Ovary (tissue), 9 donors: ENCODE results near the gene CPVL. TPM values are rescaled to one million over a fixed set of nuclear protein-coding genes. Genes with fewer than 3 reads are reported as not detected.

Experiments used
- DNase-seq, 5 donors: peaks; one replicate each; pipeline ENCODE4 v3.0.0-alpha.2; 2019 to 2020
- H3K27ac ChIP-seq, 2 donors: fragments of 200-600 bp; one replicate each; pipeline versions ENCODE4 v1.5.1 to v1.8.0; 2019 to 2022
- H3K27me3 ChIP-seq: fragments of 200-600 bp; one replicate; pipeline ENCODE4 v1.8.0; 2022
- H3K36me3 ChIP-seq: fragments of 200-600 bp; sonication (generic); one replicate; pipeline ENCODE4 v1.5.1; 2019
- H3K4me1 ChIP-seq: one replicate; pipeline ENCODE4 v1.8.1; 2013; ENCODE audit warnings: mild to moderate bottlenecking, moderate library complexity; ENCODE audit not compliant: insufficient read depth
- H3K4me3 ChIP-seq: fragments of 200-600 bp; sonication (generic); one replicate; pipeline ENCODE4 v1.5.1; 2017
- H3K9me3 ChIP-seq, 2 donors: fragments of 200-600 bp in 1 of 2; sonication (generic) in 1 of 2; one replicate each; pipeline versions ENCODE4 v1.5.1 to v1.8.1; 2013 to 2019; ENCODE audit warnings: mild to moderate bottlenecking in 1 of 2, moderate library complexity in 1 of 2
- EP300 ChIP-seq: sonication (generic); formaldehyde crosslinking; IDR thresholded peaks from one replicate; pipeline ENCODE4 v1.6.1; 2017; ENCODE audit warnings: antibody characterized with exemption
- POLR2A ChIP-seq: fragments of 450-650 bp; IDR thresholded peaks from one replicate; pipeline ENCODE4 v1.6.1; 2017; ENCODE audit warnings: antibody characterized with exemption, mild to moderate bottlenecking, moderate library complexity
- WGBS, 3 donors: extraction: QIAGEN DNeasy Blood & Tissue Kit in 1 of 3; methylation state at CpG; one replicate each; pipeline versions ENCODE4 v1.1.5 to v1.1.7; 2013 to 2017; 5-methylcytosine and 5-hydroxymethylcytosine counted together
- intact Hi-C, 4 donors: fragments of 100-400 bp; cut with DNase I; formaldehyde crosslinking; loops; one replicate each; pipeline versions ENCODE4 v1.11.0 to v1.15.1; 2022 to 2023
- polyA plus RNA-seq, 2 donors: library from polyadenylated mRNA; stranded (reverse); fragments of 200-250 nt in 1 of 2; fragments of 350-450 nt in 1 of 2; fragmentation: Illumina TruSeq in 1 of 2; extraction: RNeasy Lipid Tissue Mini Kit (QIAGEN cat#74804) in 1 of 2; gene quantifications; one replicate each; pipeline ENCODE4 v1.2.3, GENCODE V29; 2013 to 2014
- total RNA-seq, 7 donors: library from RNA; depleted of rRNA in 2 of 7; stranded (reverse); fragments of >200 nt in 2 of 7; fragmentation: NEBNext Ultra II Directional in 3 of 7; extraction: Animal tissue kit (Norgen Biotek cat#: 25700) in 3 of 7; gene quantifications; one replicate each; pipeline versions ENCODE4 v1.1.0 to v1.2.4, GENCODE V29; 2016 to 2023
- TF ChIP-seq, protein P1 (sequence below), 3 donors: fragments of 450-650 bp in 2 of 3; fragments of 200-600 bp in 1 of 3; IDR thresholded peaks; one replicate each; pipeline versions ENCODE4 v1.5.1 to v1.8.0; 2016 to 2022; ENCODE audit warnings: antibody characterized with exemption in 3 of 3, mild to moderate bottlenecking in 1 of 3
- donor health status: DM: no; HTN: no; CAD: no; lungs with moderate emphysema.
- donor health status: DM: no; HTN: no; CAD: no.
- donor health status: Bipolar disorder and iron deficiency.
- donor health status: DM: yes; HTN: yes; CAD: no.
- donor health status: DM: no; HTN: no; CAD: no.
- donor health status: DM: yes; HTN: yes; CAD: no.

The CPVL gene
- total and polyA plus RNA-seq, 9 donors, result 10.6 to 88.9 (median 20.9) TPM

DNA sequence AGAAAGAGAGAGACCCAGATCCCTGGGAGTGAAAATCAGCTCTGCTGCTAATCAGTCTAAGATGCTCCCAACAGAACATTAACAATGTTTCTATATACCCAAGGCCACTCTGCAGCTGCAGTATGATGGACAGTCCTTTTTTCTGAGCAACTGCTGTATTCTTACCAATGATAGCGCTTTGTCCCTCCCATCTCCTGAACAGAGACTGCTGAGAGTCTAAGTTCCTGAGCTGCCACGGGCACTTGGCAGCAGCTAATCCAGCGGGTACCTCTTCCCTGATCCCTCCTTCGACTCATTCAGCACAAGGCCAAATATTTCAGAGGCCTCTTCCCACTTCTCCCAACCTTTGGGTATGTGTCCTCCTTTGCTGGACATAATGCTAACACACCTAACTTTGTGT lies 7.7 kb downstream of the CPVL start:
- Histone ChIP-seq H3K27ac (no peak overlapping the region), H3K4me3 (no peak overlapping the region), H3K9me3 (peaks cover 0 to 6% of the 10 kb centered on the region in 2 donors), H3K27me3 (no peaks in the 10 kb centered on the region), H3K4me1 (no peaks in the 10 kb centered on the region), H3K36me3 (no peaks in the 10 kb centered on the region)
- intact Hi-C loops, result no loop called here
- TF ChIP-seq, protein P1, sequence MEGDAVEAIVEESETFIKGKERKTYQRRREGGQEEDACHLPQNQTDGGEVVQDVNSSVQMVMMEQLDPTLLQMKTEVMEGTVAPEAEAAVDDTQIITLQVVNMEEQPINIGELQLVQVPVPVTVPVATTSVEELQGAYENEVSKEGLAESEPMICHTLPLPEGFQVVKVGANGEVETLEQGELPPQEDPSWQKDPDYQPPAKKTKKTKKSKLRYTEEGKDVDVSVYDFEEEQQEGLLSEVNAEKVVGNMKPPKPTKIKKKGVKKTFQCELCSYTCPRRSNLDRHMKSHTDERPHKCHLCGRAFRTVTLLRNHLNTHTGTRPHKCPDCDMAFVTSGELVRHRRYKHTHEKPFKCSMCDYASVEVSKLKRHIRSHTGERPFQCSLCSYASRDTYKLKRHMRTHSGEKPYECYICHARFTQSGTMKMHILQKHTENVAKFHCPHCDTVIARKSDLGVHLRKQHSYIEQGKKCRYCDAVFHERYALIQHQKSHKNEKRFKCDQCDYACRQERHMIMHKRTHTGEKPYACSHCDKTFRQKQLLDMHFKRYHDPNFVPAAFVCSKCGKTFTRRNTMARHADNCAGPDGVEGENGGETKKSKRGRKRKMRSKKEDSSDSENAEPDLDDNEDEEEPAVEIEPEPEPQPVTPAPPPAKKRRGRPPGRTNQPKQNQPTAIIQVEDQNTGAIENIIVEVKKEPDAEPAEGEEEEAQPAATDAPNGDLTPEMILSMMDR (IDR thresholded peaks at IDR 0.05), result no peak
- TF ChIP-seq EP300, result no peak
- no peak for TF ChIP-seq POLR2A
- WGBS, 3 donors, result 56 to 60% (median 59%) methylated on average over 4 of the region's 4 CpGs
- no peak for DNase-seq

DNA sequence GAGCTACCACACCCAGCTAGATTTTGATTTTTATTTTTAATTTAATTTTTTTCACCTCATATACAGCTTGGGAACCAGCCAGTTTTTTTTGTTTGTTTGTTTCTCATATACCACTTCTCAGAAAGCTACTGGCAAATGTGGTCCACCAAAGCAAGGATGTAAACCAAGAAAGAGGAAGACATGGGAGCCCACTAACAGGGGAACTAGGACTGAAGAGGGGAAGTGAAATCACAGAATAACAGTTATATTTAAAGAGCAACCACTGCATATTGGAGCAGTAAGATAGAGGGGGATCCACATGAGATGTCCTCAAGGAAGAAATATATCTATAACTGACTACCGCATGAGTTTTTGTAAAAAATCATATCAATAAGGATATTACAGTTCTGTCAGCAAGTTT lies 10.5 kb downstream of the CPVL start:
- Histone ChIP-seq H3K4me1 (no peaks in the 10 kb centered on the region), H3K9me3 (peaks cover 0 to 6% of the 10 kb centered on the region in 2 donors), H3K27ac (no peak overlapping the region), H3K4me3 (no peak overlapping the region), H3K27me3 (no peaks in the 10 kb centered on the region), H3K36me3 (no peaks in the 10 kb centered on the region)
- TF ChIP-seq, protein P1 (IDR thresholded peaks at IDR 0.05), result no peak
- TF ChIP-seq EP300 (no peak), POLR2A (no peak)
- intact Hi-C loops, result no loop called here
- 90 to 100% (median 91%) methylated on average over 1 of the region's 1 CpG for WGBS, 3 donors
- DNase-seq, result no peak

DNA sequence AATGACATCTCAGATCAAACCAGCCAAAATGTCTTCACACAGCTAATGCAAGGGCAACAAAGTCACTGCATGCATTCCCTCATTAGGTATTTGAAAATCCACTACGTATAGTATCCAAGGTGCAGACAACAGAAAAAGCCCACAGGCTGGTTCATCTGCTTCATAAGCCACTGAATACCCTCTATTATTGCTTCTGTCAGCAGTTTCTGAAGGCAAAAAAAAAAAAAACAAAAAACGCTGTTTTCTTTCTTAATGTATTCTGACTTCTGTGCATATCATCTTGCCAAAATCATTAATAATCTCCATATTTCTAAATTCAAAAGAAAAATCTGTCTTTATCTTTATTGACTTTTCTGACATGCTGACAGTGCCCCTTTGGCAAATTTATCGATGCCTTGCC lies 13.4 kb downstream of the CPVL start:
- H3K27me3 ChIP-seq, result no peaks in the 10 kb centered on the region
- H3K9me3 ChIP-seq, result peaks cover 0 to 6% of the 10 kb centered on the region in 2 donors
- no peak overlapping the region for H3K27ac ChIP-seq
- no peaks in the 10 kb centered on the region for H3K4me1 ChIP-seq
- no peak overlapping the region for H3K4me3 ChIP-seq
- TF ChIP-seq, protein P1 (IDR thresholded peaks at IDR 0.05), result no peak
- TF ChIP-seq POLR2A, result no peak
- no peak for TF ChIP-seq EP300
- DNase-seq, result no peak
- WGBS, 3 donors, result 72 to 83% (median 81%) methylated on average over 3 of the region's 3 CpGs
- no peaks in the 10 kb centered on the region for H3K36me3 ChIP-seq
- intact Hi-C loops, result no loop called here

DNA sequence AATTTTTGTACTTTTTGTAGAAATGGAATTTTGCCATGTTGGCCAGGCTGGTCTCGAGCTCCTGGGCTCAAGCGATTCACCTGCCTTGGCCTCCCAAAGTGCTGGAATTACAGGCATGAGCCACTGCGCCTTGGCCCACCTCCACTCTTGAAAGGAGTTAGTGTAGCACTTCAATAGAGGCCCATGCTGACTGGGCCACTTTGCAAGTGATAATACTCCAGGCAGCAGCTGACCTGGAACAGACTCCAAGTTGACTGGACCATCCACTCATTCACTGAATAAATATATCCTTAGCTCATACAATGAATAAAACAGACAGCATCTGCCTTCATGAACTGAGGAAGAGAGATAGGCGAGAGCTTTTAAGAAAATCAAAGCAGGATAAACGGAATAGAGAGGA lies 14.7 kb downstream of the CPVL start:
- DNase-seq, result no peak
- Histone ChIP-seq H3K27ac (no peak overlapping the region), H3K4me3 (no peak overlapping the region), H3K27me3 (no peaks in the 10 kb centered on the region), H3K4me1 (no peaks in the 10 kb centered on the region), H3K36me3 (no peaks in the 10 kb centered on the region), H3K9me3 (peaks cover 0 to 6% of the 10 kb centered on the region in 2 donors)
- TF ChIP-seq EP300, result no peak
- no peak for TF ChIP-seq POLR2A
- TF ChIP-seq, protein P1 (IDR thresholded peaks at IDR 0.05), result no peak
- intact Hi-C loops, result no loop called here
- WGBS, 3 donors, result 92 to 94% (median 94%) methylated on average over 5 of the region's 5 CpGs

DNA sequence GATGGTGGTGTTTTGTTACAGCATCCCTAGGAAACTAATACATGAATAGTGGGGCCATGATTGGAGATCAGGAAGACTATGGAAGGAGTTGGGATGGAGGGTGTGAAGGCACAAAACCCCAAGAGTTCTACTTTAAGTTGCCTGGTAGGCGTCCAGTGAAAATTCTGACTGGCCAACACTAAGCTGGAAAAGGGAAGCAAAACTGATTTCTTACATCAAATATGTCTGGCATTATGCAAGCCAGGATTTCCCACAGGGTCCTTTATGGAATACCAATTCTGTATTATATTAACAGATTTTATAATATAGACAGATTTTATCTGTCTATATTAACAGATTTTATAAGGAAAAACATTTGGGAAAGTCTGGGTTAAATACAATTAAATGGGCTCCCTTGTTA lies 16.2 kb downstream of the CPVL start:
- 93 to 94% (median 94%) methylated on average over 1 of the region's 1 CpG for WGBS, 3 donors
- H3K27me3 ChIP-seq, result no peaks in the 10 kb centered on the region
- H3K27ac ChIP-seq, result no peak overlapping the region
- no peaks in the 10 kb centered on the region for H3K9me3 ChIP-seq
- intact Hi-C loops, result no loop called here
- no peaks in the 10 kb centered on the region for H3K36me3 ChIP-seq
- no peak for TF ChIP-seq POLR2A
- TF ChIP-seq, protein P1 (IDR thresholded peaks at IDR 0.05), result no peak
- no peak for TF ChIP-seq EP300
- no peak for DNase-seq
- no peak overlapping the region for H3K4me3 ChIP-seq
- H3K4me1 ChIP-seq, result no peaks in the 10 kb centered on the region
